COLO668 (cell line): ENCODE data around the gene ARPC2.

ENCODE experiments used
- DNase-seq: peaks from one replicate; lab custom pipeline; 2025; ENCODE audit not compliant: unreplicated experiment; lab: John Stamatoyannopoulos, UW

The ARPC2 gene

GRCh38 chr2:218286570-218287459 is 69.8 kb downstream of the ARPC2 start:
- no peak for DNase-seq

GRCh38 chr2:218289639-218290315 is 72.8 kb downstream of the ARPC2 start:
- no peak for DNase-seq

DNA sequence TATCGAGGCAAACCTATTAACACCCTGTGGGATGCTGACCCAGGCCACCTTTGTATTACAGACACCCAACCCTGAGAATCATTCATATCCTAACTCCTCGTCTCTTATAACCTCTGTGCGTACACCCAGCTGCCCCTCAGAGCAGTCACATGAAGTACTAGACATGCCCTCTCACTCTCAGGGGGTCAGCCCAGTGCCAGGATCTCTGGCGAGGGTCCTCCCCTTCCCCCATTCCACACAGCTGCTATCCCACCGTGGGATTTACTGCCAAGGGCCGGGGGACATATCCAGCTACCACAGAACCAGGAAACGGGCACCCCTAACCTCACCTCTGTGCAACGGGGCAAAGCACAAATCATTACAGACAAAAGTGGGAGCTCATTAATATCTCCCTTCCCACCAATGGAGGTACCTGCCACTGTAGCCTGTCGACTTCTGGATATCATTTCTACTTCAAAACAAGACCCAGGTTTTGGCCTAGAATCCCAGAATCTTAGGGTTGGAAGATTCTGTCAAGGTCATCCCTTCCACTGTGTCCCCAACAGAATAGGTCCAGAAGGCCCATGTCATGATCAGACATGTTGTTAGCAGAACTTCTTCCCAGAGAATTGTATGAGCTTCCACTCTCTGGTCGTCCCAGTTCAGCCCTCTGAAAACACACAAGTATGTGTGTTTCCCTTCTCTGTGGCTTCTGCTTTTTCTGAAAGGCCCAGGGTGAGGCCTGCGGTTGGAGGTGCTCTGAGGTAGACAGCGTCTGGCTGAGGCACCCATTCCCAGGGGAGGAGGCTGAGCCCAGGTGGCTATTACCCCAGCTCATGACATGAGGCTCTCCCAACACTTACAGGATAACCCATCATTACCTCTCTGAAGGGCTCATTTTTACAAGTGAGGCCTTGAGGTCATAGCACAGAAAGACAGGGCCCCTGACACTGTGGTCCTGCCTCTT is 73.6 kb downstream of the ARPC2 start:
- DNase-seq: no peak

- no peak for DNase-seq
These were observed 74.5 kb downstream of the ARPC2 start for GRCh38 chr2:218291318-218292047.

DNA sequence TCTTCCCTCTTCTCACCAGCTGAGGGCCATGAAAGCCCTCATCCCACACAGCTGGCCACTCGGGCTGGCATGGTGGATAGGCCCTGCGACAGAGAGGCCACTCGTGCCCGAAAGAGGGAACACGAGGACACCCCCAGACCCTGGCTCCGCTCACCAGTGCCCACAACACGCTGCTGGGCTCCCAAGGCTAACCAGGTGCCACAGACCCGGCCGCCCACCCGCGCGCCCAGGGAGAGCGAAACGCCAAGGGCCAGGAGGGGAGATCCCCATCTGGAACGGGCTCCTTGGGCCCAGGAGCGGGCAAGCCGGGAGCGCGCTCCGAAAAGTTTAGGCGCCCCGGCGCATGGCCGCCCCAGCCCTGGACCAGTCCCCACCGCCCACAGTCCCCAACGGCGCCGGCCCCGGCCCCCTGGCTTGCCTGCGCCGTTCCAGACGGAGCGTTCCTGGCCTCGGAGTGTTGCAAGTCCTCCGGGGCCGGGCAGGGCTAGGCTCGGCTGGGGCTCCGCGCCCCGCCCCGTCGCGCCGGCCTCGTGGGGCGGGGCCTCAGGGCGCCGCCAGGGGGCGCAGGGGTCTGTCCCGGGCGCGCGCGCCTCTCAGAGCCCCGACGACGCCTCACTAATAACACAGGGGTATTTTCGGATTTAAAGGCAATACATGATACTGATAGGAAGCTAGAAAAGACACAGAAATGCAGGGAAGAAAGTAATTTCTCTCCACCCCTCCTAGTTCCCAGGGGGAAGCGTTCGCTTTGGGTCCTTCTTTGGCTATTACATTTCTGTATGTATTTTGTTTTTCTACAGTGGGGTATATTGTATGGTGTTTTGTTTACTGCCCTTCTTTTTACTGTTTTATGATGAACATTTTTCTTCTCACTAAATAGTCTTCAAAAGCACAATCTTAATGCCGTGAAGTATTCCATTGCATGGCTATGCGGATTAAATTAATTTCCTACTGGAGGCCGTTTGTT is 75.3 kb downstream of the ARPC2 start, which contains the start of gene TMBIM1:
TSS of gene TMBIM1 (minus strand) at position 456 of the 967 bp plus-strand sequence. CDS start 10,362 bp downstream, outside the sequence.
- DNase-seq: peak; percentile 72

GRCh38 chr2:218293715-218294429 is 76.9 kb downstream of the ARPC2 start:
- DNase-seq: no peak

- no peak for DNase-seq
These were observed 77.5 kb downstream of the ARPC2 start for GRCh38 chr2:218294430-218295022.

- DNase-seq: no peak
These were observed 78.0 kb downstream of the ARPC2 start for GRCh38 chr2:218295029-218295428.

DNA sequence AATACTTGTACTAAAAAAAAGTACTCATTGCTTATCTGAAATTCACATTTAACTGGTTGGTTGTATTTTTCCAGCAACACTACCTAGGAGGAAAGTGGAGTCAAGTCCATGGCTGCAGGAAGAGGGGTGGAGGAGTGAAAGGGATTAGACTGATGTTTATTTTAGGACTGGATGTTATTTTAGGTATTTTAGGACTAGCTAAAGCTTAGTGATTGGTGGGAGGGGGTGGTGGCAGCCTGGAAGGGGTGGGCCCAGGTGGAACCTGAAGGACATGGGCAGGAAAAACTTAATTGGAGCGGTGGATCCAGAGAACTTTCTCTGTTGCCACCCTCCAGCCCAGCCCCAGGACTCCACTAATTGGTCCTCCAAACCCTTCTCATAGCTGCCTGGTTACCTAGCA is 79.2 kb downstream of the ARPC2 start:
- no peak for DNase-seq

DNA sequence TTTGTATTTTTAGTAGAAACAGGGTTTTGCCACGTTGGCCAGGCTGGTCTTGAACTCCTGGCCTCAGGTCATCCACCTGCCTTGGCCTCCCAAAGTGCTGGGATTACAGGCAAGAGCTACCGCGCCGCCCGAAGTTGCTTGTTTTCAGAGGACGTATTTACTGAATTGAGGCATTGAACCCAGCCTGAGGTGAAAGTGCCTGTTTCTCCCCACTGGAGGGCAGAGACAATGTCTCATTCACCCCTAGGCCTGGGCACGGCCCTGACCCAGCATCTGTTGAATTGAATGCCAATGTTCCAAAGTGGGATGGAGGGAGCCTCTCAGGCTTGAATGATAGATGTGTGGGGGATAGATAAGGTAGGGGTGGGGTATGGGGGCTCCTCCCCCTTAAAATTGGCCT is 79.9 kb downstream of the ARPC2 start:
- DNase-seq: no peak

DNA sequence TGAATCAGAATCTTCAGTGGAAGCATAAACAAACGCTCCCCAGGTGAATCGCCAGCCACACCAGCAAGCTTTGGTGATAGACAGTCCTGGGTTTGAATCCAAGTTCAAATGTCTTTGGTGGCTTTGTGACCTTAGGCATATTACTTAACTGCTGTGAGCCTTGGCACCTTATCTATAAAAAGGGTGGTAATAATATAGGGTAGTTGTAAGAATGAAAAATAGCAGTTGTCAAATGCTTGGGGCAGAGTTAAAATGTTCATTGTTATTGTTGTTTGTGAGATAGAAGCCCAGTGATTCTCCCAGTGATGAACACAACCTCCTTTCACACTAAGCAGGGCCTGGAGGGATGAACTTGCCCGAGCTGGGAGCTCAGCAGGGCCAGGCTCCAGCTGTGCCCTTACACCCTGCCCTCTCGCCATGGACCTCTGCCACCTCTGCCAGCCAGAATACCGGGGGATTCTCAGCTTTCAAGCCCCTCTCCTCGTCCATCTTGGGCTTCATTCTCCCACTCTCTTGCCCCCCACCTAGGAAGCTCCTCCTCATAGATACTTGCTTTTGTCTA is 81.4 kb downstream of the ARPC2 start:
- DNase-seq: no peak

- DNase-seq: no peak
These were observed 83.2 kb downstream of the ARPC2 start for GRCh38 chr2:218300141-218300540.

GRCh38 chr2:218301176-218301819 is 84.3 kb downstream of the ARPC2 start:
- peak; percentile 82 for DNase-seq
